Measurements from ENCODE around the gene HARBI1.
"Not testable (repeated sequence)": the region's sequence is repeated elsewhere in the genome, so short reads cannot be mapped to it uniquely, and the experiment has no call there.

Gene HARBI1

GRCh38 chr11:46597155-46597554, 19.9 kb downstream of the HARBI1 start:
- DNase-seq (ENCODE audit: low read depth), result no peak

- no peak for DNase-seq (ENCODE audit: low read depth)
Measured at GRCh38 chr11:46594785-46595184, 22.2 kb downstream of the HARBI1 start.

DNA sequence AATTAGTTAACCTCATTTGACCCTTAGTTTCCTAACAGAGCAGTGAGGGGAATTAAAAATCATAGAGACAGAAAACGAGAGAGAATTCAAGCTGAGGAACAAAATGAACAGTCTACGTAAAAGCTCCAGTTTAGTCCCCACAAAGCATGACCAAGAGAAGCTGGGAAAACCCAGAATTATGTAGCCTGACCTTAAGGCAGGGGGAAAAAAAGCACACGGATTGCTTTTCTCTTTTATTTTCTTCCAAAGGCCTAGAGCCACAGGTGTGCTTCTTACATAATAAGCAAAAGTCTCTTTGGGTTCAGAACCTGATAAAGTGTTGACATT, 22.7 kb downstream of the HARBI1 start:
- DNase-seq (ENCODE audit: low read depth), result no peak

GRCh38 chr11:46593550-46594373, 23.3 kb downstream of the HARBI1 start, which contains the start of gene AMBRA1:
Gene AMBRA1 (minus strand): TSS chr11:46594023. CDS start chr11:46548380, 45,643 bp downstream.
- peak; percentile 96 for DNase-seq (ENCODE audit: low read depth)

DNA sequence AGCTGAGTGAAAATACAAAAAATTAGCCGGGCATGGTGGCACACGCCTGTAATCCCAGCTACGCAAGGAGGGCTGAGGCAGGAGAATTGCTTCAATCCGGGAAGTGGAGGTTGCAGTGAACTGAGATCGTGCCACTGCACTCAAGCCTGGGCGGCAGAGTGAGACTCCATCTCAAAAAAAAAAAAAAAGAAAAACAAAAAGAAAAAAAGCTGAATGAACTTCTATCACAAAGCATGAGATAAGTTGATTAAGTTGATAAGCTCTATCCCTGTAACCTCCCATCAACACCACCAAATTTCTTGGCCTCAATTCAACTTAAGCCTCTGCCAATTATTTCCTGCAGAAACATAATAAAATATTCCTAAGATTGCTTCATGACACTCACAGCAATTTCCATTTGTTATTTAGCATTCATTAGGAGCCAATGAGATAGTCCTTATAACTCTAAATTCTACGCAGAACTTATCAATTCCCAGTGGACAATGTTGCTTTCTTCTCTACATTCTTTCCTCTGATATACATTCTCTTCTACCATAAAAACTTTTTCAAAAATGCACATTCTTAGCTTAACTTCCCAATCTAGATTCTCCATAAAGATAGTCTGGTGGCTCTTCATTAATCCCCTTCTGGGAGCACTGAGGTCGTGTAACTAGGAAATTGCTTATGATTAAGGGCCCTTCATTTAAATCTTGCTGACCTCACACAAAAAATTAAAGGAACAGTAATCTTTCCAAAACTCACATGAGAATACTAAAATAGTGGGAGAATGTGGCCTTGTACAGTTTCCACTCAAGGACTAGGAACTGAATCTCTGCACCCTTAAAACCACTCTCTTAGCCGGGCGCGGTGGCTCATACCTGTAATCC, 26.1 kb downstream of the HARBI1 start:
- DNase-seq (ENCODE audit: low read depth), result no peak

GRCh38 chr11:46588915-46589314, 28.1 kb downstream of the HARBI1 start:
- no peak for DNase-seq (ENCODE audit: low read depth)

- peak; percentile 51 for DNase-seq (ENCODE audit: low read depth)
Measured at GRCh38 chr11:46588131-46588530, 28.9 kb downstream of the HARBI1 start.

GRCh38 chr11:46583513-46583912, 33.5 kb downstream of the HARBI1 start:
- DNase-seq (ENCODE audit: low read depth), result not testable (repeated sequence)

DNA sequence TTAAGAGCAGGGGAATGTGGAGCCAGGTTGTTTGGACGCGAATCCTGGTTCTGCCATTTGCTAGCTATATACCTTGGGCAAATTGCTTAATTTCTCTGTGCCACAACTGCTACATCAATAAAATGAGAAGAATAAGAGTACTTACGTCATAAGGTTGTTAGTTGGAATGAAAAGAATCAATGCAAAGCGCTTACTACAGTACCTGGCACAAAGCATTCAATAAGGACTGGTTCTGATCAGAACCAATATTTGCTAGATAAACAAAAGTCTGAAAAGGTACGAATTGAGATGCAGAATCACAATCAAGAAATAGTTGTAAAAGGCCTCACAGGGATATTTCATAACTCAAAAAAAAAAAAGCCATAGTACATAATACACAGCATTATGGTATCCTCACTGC, 34.4 kb downstream of the HARBI1 start:
- no peak for DNase-seq (ENCODE audit: low read depth)

DNA sequence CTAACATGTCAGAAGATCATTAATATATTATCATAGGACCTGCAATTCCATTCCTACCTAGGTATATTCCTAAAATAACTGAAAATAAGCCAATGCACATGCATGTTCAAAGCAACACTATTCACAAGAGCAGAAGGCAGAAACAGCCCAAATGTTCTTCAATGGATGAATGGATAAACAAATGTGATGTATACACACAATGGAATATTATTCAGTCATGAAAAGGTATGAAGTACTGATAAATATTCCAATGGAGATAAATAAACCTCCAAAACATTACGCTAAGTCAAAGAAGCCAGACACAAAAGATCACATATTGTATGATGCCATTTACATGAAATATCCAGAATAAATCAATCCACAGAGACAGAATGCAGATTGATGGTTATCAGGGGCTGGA, 40.0 kb downstream of the HARBI1 start:
- no peak for DNase-seq (ENCODE audit: low read depth)

- DNase-seq (ENCODE audit: low read depth), result no peak
Measured at GRCh38 chr11:46574656-46575055, 42.4 kb downstream of the HARBI1 start.

GRCh38 chr11:46570790-46571398, 46.1 kb downstream of the HARBI1 start:
- no peak for DNase-seq (ENCODE audit: low read depth)

- DNase-seq (ENCODE audit: low read depth), result no peak
Measured at GRCh38 chr11:46565232-46565840, 51.7 kb downstream of the HARBI1 start.

- peak; percentile 65 for DNase-seq (ENCODE audit: low read depth)
Measured at GRCh38 chr11:46564459-46564858, 52.6 kb downstream of the HARBI1 start.

- no peak for DNase-seq (ENCODE audit: low read depth)
Measured at GRCh38 chr11:46562527-46562926, 54.5 kb downstream of the HARBI1 start.

DNA sequence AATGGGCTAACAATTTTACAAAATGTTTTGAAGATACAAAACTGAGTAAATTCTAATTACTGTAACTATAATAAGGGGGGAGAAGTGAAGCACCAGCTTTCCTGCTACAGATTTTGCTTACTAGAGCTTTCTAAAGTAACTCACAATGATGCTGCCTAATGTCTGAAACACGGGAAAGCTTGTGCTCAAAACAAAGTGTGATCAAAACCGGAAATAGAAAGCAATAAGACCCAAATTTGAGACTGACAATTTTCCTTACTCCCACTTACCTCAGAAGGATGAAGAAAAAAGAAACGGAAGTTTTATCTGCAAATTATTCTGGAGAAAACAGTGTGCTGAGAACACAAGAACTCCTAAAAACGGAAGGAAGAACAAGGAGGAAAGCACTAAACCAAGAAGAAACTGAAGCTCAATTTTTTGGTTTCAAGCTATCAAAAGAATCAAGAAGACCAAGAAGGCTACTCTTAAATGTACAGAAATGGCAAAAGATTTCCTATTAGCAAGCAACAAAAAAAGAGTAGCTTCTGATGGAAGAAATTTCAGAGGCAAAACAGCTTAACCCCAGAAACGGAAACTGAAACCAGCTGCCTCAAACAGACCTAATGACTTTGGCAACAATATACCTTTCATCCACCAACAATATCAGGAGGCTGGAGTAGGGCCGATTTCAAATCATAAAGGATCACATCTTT, 56.6 kb downstream of the HARBI1 start:
- peak; percentile 72 for DNase-seq (ENCODE audit: low read depth)

GRCh38 chr11:46559815-46560214, 57.2 kb downstream of the HARBI1 start:
- DNase-seq (ENCODE audit: low read depth), result no peak

- peak; percentile 54 for DNase-seq (ENCODE audit: low read depth)
Measured at GRCh38 chr11:46557684-46558151, 59.3 kb downstream of the HARBI1 start.

- peak; percentile 57 for DNase-seq (ENCODE audit: low read depth)
Measured at GRCh38 chr11:46555267-46556054, 61.6 kb downstream of the HARBI1 start.
